ENCODE data around the gene PRTFDC1.

- no peak for TF ChIP-seq CTCF (IDR thresholded peaks at IDR 0.05 in 4 of 5, conservative IDR thresholded peaks at IDR 0.05 in 1 of 5)
- TF ChIP-seq POLR2A (IDR thresholded peaks at IDR 0.05), result no peak
Observed at GRCh38 chr10:24848195-24848594, 104.2 kb downstream of the PRTFDC1 start.
